ENCODE measurements around the gene CD6. TPM values are rescaled to one million over a fixed set of nuclear protein-coding genes. Genes with fewer than 3 reads are reported as not detected.

CD6 gene
- total and polyA plus RNA-seq, 8 donors = 0.23 to 2.3 (median 1.0) TPM

- no peaks in the 10 kb centered on the region for H3K4me1 ChIP-seq
- H3K4me3 ChIP-seq = peak overlapping the region in 1 of 4 donors; percentile 42
- TF ChIP-seq CTCF (IDR thresholded peaks at IDR 0.05) = no peak
- H3K27ac ChIP-seq = peak overlapping the region in 2 of 4 donors; percentile 64 to 81
- H3K36me3 ChIP-seq = no peaks in the 10 kb centered on the region
- no peak for FAIRE-seq
- peak in 2 of 4 donors; percentile 6 to 11 for ATAC-seq
- no peak for DNase-seq
- intact Hi-C loops (cut with DNase I) = no loop called here
- WGBS, 2 donors = 29 to 33% methylated on average over 5 to 8 of the region's 8 CpGs
- H3K27me3 ChIP-seq = no peaks in the 10 kb centered on the region
- H3K9me3 ChIP-seq = no peaks in the 10 kb centered on the region
These were observed 19.9 kb upstream of the CD6 start for GRCh38 chr11:60951606-60951903.

GRCh38 chr11:60951904-60952741, 19.4 kb upstream of the CD6 start, which contains the start of gene SLC15A3:
TSS of gene SLC15A3 (minus strand) at chr11:60952176. CDS start at chr11:60951551, 625 bp downstream.
- Histone ChIP-seq H3K27me3 (no peaks in the 10 kb centered on the region), H3K27ac (peak within 1 kb of the TSS in 2 of 4 donors; percentile 64 to 81), H3K36me3 (no peaks in the 10 kb centered on the region), H3K4me3 (peak within 1 kb of the TSS in 2 of 4 donors; percentile 20 to 42), H3K4me1 (no peaks in the 10 kb centered on the region), H3K9me3 (no peaks in the 10 kb centered on the region)
- FAIRE-seq (no peak), DNase-seq (peak in 2 of 6 donors; percentile 54 to 75), ATAC-seq (peak in 3 of 4 donors; percentile 67 to 80 (median 76))
- WGBS, 2 donors = 61 to 62% methylated on average over 23 of the region's 23 CpGs
- intact Hi-C loops (cut with DNase I) = no loop called here
- TF ChIP-seq CTCF (IDR thresholded peaks at IDR 0.05) = no peak

- Histone ChIP-seq H3K4me3 (peak overlapping the region in 1 of 4 donors; percentile 20), H3K9me3 (no peaks in the 10 kb centered on the region), H3K27me3 (no peaks in the 10 kb centered on the region), H3K4me1 (no peaks in the 10 kb centered on the region), H3K36me3 (no peaks in the 10 kb centered on the region), H3K27ac (peak overlapping the region in 2 of 4 donors; percentile 64 to 81)
- intact Hi-C loops (cut with DNase I) = no loop called here
- ATAC-seq = peak in 2 of 4 donors; percentile 26 to 30
- FAIRE-seq = no peak
- WGBS, 2 donors = 43 to 53% methylated on average over 3 of the region's 3 CpGs
- TF ChIP-seq CTCF (IDR thresholded peaks at IDR 0.05) = no peak
- DNase-seq = no peak
These were observed 18.7 kb upstream of the CD6 start for GRCh38 chr11:60952742-60953170.

- no peak for DNase-seq
- no peaks in the 10 kb centered on the region for H3K4me1 ChIP-seq
- no peak for TF ChIP-seq CTCF (IDR thresholded peaks at IDR 0.05)
- intact Hi-C loops (cut with DNase I) = no loop called here
- H3K27me3 ChIP-seq = no peaks in the 10 kb centered on the region
- H3K9me3 ChIP-seq = no peaks in the 10 kb centered on the region
- H3K4me3 ChIP-seq = no peak overlapping the region
- ATAC-seq = peak in 2 of 4 donors; percentile 37 to 48
- H3K36me3 ChIP-seq = no peaks in the 10 kb centered on the region
- H3K27ac ChIP-seq = no peak overlapping the region
- FAIRE-seq = no peak
- 78 to 79% methylated on average over 6 of the region's 6 CpGs for WGBS, 2 donors
These were observed 17.7 kb upstream of the CD6 start for GRCh38 chr11:60953781-60954180.

GRCh38 chr11:60954421-60954820, 17.1 kb upstream of the CD6 start:
- Histone ChIP-seq H3K4me3 (no peak overlapping the region), H3K9me3 (no peaks in the 10 kb centered on the region), H3K27ac (peak overlapping the region in 1 of 4 donors; percentile 9), H3K4me1 (no peaks in the 10 kb centered on the region), H3K27me3 (no peaks in the 10 kb centered on the region), H3K36me3 (no peaks in the 10 kb centered on the region)
- no peak for TF ChIP-seq CTCF (IDR thresholded peaks at IDR 0.05)
- FAIRE-seq (no peak), ATAC-seq (peak in 2 of 4 donors; percentile 17 to 46), DNase-seq (peak in 1 of 6 donors; percentile 26)
- 62 to 82% methylated on average over 5 of the region's 5 CpGs for WGBS, 2 donors
- intact Hi-C loops (cut with DNase I) = no loop called here
